Natural killer cell treated with Interleukin-12 subunit alpha and Interleukin-12 subunit beta and Interleukin-15 and Interleukin-18, amount 100 ng/mL, for 72 hours (primary cell): ENCODE results near the gene ASPDH. TPM values are rescaled to one million over a fixed set of nuclear protein-coding genes. Genes with fewer than 3 reads are reported as not detected.

Source experiments
- ATAC-seq, 2 donors: fragments of 150-1000 bp; cut with Tn5 transposase in 1 of 2; sonication (Bioruptor Pico), chemical (Tn5 transposase) in 1 of 2; 2 replicates each; pipeline ENCODE4 v1.10.0; 2021
- DNase-seq: peaks from one replicate; pipeline ENCODE4 v3.0.0; 2022; ENCODE audit warnings: low spot score
- H3K27ac Mint-ChIP-seq, 2 donors: 1 replicate in 1 of 2; 2 replicates in 1 of 2; pipeline ENCODE4 v1.8.0; 2022; ENCODE audit warnings: mixed read lengths in 2 of 2, mild to moderate bottlenecking in 1 of 2, moderate library complexity in 1 of 2
- H3K27me3 Mint-ChIP-seq, 2 donors: 1 replicate in 1 of 2; 2 replicates in 1 of 2; pipeline ENCODE4 v1.8.0; 2022; ENCODE audit warnings: mixed read lengths in 2 of 2
- H3K36me3 Mint-ChIP-seq: one replicate; pipeline ENCODE4 v1.8.0; 2022; ENCODE audit warnings: mixed read lengths
- H3K4me1 Mint-ChIP-seq, 2 donors: 1 replicate in 1 of 2; 2 replicates in 1 of 2; pipeline ENCODE4 v1.8.0; 2022; ENCODE audit warnings: low read depth in 2 of 2, mixed read lengths in 2 of 2, mild to moderate bottlenecking in 1 of 2
- H3K4me3 Mint-ChIP-seq: one replicate; pipeline ENCODE4 v1.8.0; 2022; ENCODE audit warnings: mixed read lengths
- H3K9me3 Mint-ChIP-seq: 2 replicates; pipeline ENCODE4 v1.8.0; 2022; ENCODE audit warnings: mixed read lengths
- total RNA-seq, 2 donors: library from RNA; stranded (reverse); gene quantifications; one replicate each; pipeline ENCODE4 v1.2.3, GENCODE V29; 2022

The ASPDH gene
- total RNA-seq, 2 donors from 2014 or later = not detected

GRCh38 chr19:50551715-50552187, 38.0 kb upstream of the ASPDH start:
- no peaks in the 10 kb centered on the region for H3K9me3 Mint-ChIP-seq

GRCh38 chr19:50551034-50551714, 37.5 kb upstream of the ASPDH start:
- H3K9me3 Mint-ChIP-seq = no peaks in the 10 kb centered on the region
- H3K27ac Mint-ChIP-seq = no peak overlapping the region

More at GRCh38 chr19:50551715-50552187, 38.0 kb upstream of the ASPDH start:
- no peak overlapping the region for H3K4me3 Mint-ChIP-seq
- DNase-seq (no peak), ATAC-seq (no peak)
- peaks cover 50 to 51% of the 10 kb centered on the region in 2 donors for H3K27me3 Mint-ChIP-seq
- H3K4me1 Mint-ChIP-seq = peaks cover 6 to 10% of the 10 kb centered on the region in 2 donors
- H3K36me3 Mint-ChIP-seq = no peaks in the 10 kb centered on the region
- H3K27ac Mint-ChIP-seq = no peak overlapping the region

GRCh38 chr19:50550594-50550966, 36.9 kb upstream of the ASPDH start:
- Mint-ChIP-seq H3K9me3 (no peaks in the 10 kb centered on the region), H3K27ac (no peak overlapping the region), H3K4me1 (peaks cover 3 to 6% of the 10 kb centered on the region in 2 donors), H3K27me3 (peaks cover 43 to 46% of the 10 kb centered on the region in 2 donors), H3K4me3 (no peak overlapping the region), H3K36me3 (no peaks in the 10 kb centered on the region)
- no peak for DNase-seq
- ATAC-seq = no peak

More at GRCh38 chr19:50551034-50551714, 37.5 kb upstream of the ASPDH start:
- Mint-ChIP-seq H3K4me1 (peaks cover 3 to 6% of the 10 kb centered on the region in 2 donors), H3K27me3 (peaks cover 44 to 48% of the 10 kb centered on the region in 2 donors), H3K4me3 (no peak overlapping the region), H3K36me3 (no peaks in the 10 kb centered on the region)
- no peak for ATAC-seq
- no peak for DNase-seq

- H3K4me1 Mint-ChIP-seq = peaks cover under 1 to 3% of the 10 kb centered on the region in 2 donors
These were observed 36.3 kb upstream of the ASPDH start for GRCh38 chr19:50549927-50550593.

GRCh38 chr19:50549059-50549926, 35.6 kb upstream of the ASPDH start:
- Mint-ChIP-seq H3K9me3 (no peaks in the 10 kb centered on the region), H3K27ac (no peak overlapping the region), H3K4me1 (peaks cover 0 to 3% of the 10 kb centered on the region in 2 donors), H3K36me3 (no peaks in the 10 kb centered on the region), H3K27me3 (peaks cover 35 to 36% of the 10 kb centered on the region in 2 donors), H3K4me3 (no peak overlapping the region)
- ATAC-seq (no peak), DNase-seq (no peak)

More at GRCh38 chr19:50549927-50550593, 36.3 kb upstream of the ASPDH start:
- Mint-ChIP-seq H3K36me3 (no peaks in the 10 kb centered on the region), H3K4me3 (no peak overlapping the region), H3K27ac (no peak overlapping the region), H3K27me3 (peaks cover 38 to 41% of the 10 kb centered on the region in 2 donors), H3K9me3 (no peaks in the 10 kb centered on the region)
- no peak for DNase-seq
- no peak for ATAC-seq

GRCh38 chr19:50548191-50549058, 34.7 kb upstream of the ASPDH start:
- Mint-ChIP-seq H3K4me3 (no peak overlapping the region), H3K9me3 (no peaks in the 10 kb centered on the region), H3K27me3 (peaks cover 31 to 32% of the 10 kb centered on the region in 2 donors), H3K36me3 (no peaks in the 10 kb centered on the region), H3K27ac (no peak overlapping the region), H3K4me1 (peaks cover 0 to 3% of the 10 kb centered on the region in 2 donors)
- no peak for DNase-seq
- ATAC-seq = peak in 1 of 2 donors; percentile 3

GRCh38 chr19:50547385-50548190, 33.9 kb upstream of the ASPDH start:
- ATAC-seq = no peak
- Mint-ChIP-seq H3K9me3 (no peaks in the 10 kb centered on the region), H3K4me3 (no peak overlapping the region), H3K27ac (no peak overlapping the region), H3K27me3 (peaks cover 23% of the 10 kb centered on the region in 2 donors), H3K36me3 (no peaks in the 10 kb centered on the region), H3K4me1 (peaks cover 0 to 3% of the 10 kb centered on the region in 2 donors)
- DNase-seq = no peak

GRCh38 chr19:50546527-50547221, 33.0 kb upstream of the ASPDH start:
- DNase-seq (no peak), ATAC-seq (no peak)
- Mint-ChIP-seq H3K9me3 (no peaks in the 10 kb centered on the region), H3K27ac (no peak overlapping the region), H3K36me3 (no peaks in the 10 kb centered on the region), H3K27me3 (peaks cover 14 to 17% of the 10 kb centered on the region in 2 donors), H3K4me3 (no peak overlapping the region), H3K4me1 (peaks cover 0 to 3% of the 10 kb centered on the region in 2 donors)

- no peak for DNase-seq
These were observed 29.2 kb upstream of the ASPDH start for GRCh38 chr19:50542943-50543342.

GRCh38 chr19:50537769-50538230, 24.1 kb upstream of the ASPDH start:
- no peak overlapping the region for H3K4me3 Mint-ChIP-seq
- ATAC-seq = peak in 1 of 2 donors; percentile 68
- peaks cover 5% of the 10 kb centered on the region for H3K9me3 Mint-ChIP-seq
- peaks cover 7% of the 10 kb centered on the region for H3K36me3 Mint-ChIP-seq
- DNase-seq = peak; percentile 71
- H3K4me1 Mint-ChIP-seq = peaks cover 0 to 4% of the 10 kb centered on the region in 2 donors
- peaks cover 9 to 11% of the 10 kb centered on the region in 2 donors for H3K27me3 Mint-ChIP-seq
- no peak overlapping the region for H3K27ac Mint-ChIP-seq

More at GRCh38 chr19:50542943-50543342, 29.2 kb upstream of the ASPDH start:
- H3K9me3 Mint-ChIP-seq = no peaks in the 10 kb centered on the region
- ATAC-seq = peak in 1 of 2 donors; percentile 36
- no peaks in the 10 kb centered on the region for H3K36me3 Mint-ChIP-seq
- H3K27ac Mint-ChIP-seq = no peak overlapping the region
- H3K4me3 Mint-ChIP-seq = no peak overlapping the region
- H3K27me3 Mint-ChIP-seq = peaks cover 0 to 2% of the 10 kb centered on the region in 2 donors
- H3K4me1 Mint-ChIP-seq = peaks cover 0 to under 1% of the 10 kb centered on the region in 2 donors

GRCh38 chr19:50537306-50537685, 23.6 kb upstream of the ASPDH start:
- ATAC-seq (no peak), DNase-seq (no peak)
- Mint-ChIP-seq H3K4me1 (peaks cover 0 to 4% of the 10 kb centered on the region in 2 donors), H3K27ac (no peak overlapping the region), H3K4me3 (no peak overlapping the region), H3K9me3 (peaks cover 5% of the 10 kb centered on the region), H3K27me3 (peaks cover 11 to 14% of the 10 kb centered on the region in 2 donors), H3K36me3 (peaks cover 7% of the 10 kb centered on the region)
